ENCODE results near the gene ASIC2. TPM values are rescaled to one million over a fixed set of nuclear protein-coding genes. Genes with fewer than 3 reads are reported as not detected.

Gene ASIC2
- total and polyA plus RNA-seq, 2 donors (not counting 1 experiment from before 2014, with no cell fraction given): not detected

GRCh38 chr17:33049781-33050414 is 243.2 kb downstream of the ASIC2 start:
- Mint-ChIP-seq H3K4me3 (no peak overlapping the region), H3K27me3 (peaks cover 17% of the 10 kb centered on the region), H3K9me3 (ENCODE audit: insufficient read depth) (no peaks in the 10 kb centered on the region), H3K27ac (no peak overlapping the region), H3K4me1 (no peaks in the 10 kb centered on the region)
- CTCF ChIA-PET: no interaction called here
- POLR2A ChIA-PET: no interaction called here
- TF ChIP-seq EZH2 (IDR thresholded peaks at IDR 0.05; ENCODE audit: borderline replicate concordance, insufficient read depth, low read depth, low read length, poor library complexity, severe bottlenecking) (no peak), CTCF (IDR thresholded peaks at IDR 0.05) (peak; percentile 64)
- DNase-seq: peak; percentile 38
- 45% methylated on average over 8 of the region's 11 CpGs for WGBS (ENCODE audit: insufficient coverage)
- intact Hi-C loops (cut with micrococcal nuclease): no loop called here
- Histone ChIP-seq H3K79me2 (ENCODE audit: control insufficient read depth, insufficient read depth, low read length) (no peaks in the 10 kb centered on the region), H3K9me3 (ENCODE audit: control extremely low read depth in 1 of 3, control insufficient read depth in 2 of 3, insufficient read depth in 1 of 3, low read length in 2 of 3) (no peaks in the 10 kb centered on the region), H3K4me2 (replicated peaks; ENCODE audit: low read depth, low read length, poor library complexity, severe bottlenecking) (no peak overlapping the region), H3K9ac (ENCODE audit: low read length) (no peak overlapping the region), H3K27ac (ENCODE audit: low read length in 2 of 2) (no peak overlapping the region), H4K20me1 (ENCODE audit: control insufficient read depth, insufficient read depth, low read length, poor library complexity, severe bottlenecking) (no peaks in the 10 kb centered on the region), H3K4me1 (ENCODE audit: control insufficient read depth in 2 of 2, insufficient read depth in 2 of 2, low read length in 2 of 2) (no peaks in the 10 kb centered on the region), H3K4me3 (ENCODE audit: control extremely low read depth in 1 of 5, extremely low read depth in 1 of 5, insufficient read depth in 1 of 5, low read depth in 2 of 5, low read length in 4 of 5) (no peak overlapping the region), H3K27me3 (replicated peaks in 1 of 4; ENCODE audit: control extremely low read depth in 1 of 4, control insufficient read depth in 3 of 4, insufficient read depth in 4 of 4, low read length in 3 of 4) (no peaks in the 10 kb centered on the region), H2AFZ (ENCODE audit: insufficient read depth, low read depth, low read length, poor library complexity, severe bottlenecking) (no peak overlapping the region), H3K36me3 (replicated peaks in 1 of 2; ENCODE audit: control extremely low read depth in 1 of 2, control insufficient read depth in 1 of 2, extremely low read depth in 1 of 2, insufficient read depth in 2 of 2, low read length in 1 of 2) (no peaks in the 10 kb centered on the region)
- ATAC-seq (ENCODE audit: low read depth): no peak

- Histone ChIP-seq H3K9me3 (ENCODE audit: control extremely low read depth in 1 of 3, control insufficient read depth in 2 of 3, insufficient read depth in 1 of 3, low read length in 2 of 3) (no peaks in the 10 kb centered on the region), H3K9ac (ENCODE audit: low read length) (no peak overlapping the region), H3K36me3 (replicated peaks in 1 of 2; ENCODE audit: control extremely low read depth in 1 of 2, control insufficient read depth in 1 of 2, extremely low read depth in 1 of 2, insufficient read depth in 2 of 2, low read length in 1 of 2) (no peaks in the 10 kb centered on the region), H3K4me2 (replicated peaks; ENCODE audit: low read depth, low read length, poor library complexity, severe bottlenecking) (no peak overlapping the region), H3K27me3 (replicated peaks in 1 of 4; ENCODE audit: control extremely low read depth in 1 of 4, control insufficient read depth in 3 of 4, insufficient read depth in 4 of 4, low read length in 3 of 4) (no peaks in the 10 kb centered on the region), H4K20me1 (ENCODE audit: control insufficient read depth, insufficient read depth, low read length, poor library complexity, severe bottlenecking) (no peaks in the 10 kb centered on the region), H2AFZ (ENCODE audit: insufficient read depth, low read depth, low read length, poor library complexity, severe bottlenecking) (no peak overlapping the region), H3K4me3 (ENCODE audit: control extremely low read depth in 1 of 5, extremely low read depth in 1 of 5, insufficient read depth in 1 of 5, low read depth in 2 of 5, low read length in 4 of 5) (no peak overlapping the region), H3K79me2 (ENCODE audit: control insufficient read depth, insufficient read depth, low read length) (no peaks in the 10 kb centered on the region), H3K4me1 (ENCODE audit: control insufficient read depth in 2 of 2, insufficient read depth in 2 of 2, low read length in 2 of 2) (no peaks in the 10 kb centered on the region), H3K27ac (ENCODE audit: low read length in 2 of 2) (no peak overlapping the region)
- DNase-seq: no peak
- no peaks in the 10 kb centered on the region for H3K9me3 Mint-ChIP-seq (ENCODE audit: insufficient read depth)
- POLR2A ChIA-PET: no interaction called here
- 64% methylated on average over 8 of the region's 10 CpGs for WGBS (ENCODE audit: insufficient coverage)
- intact Hi-C loops (cut with micrococcal nuclease): no loop called here
- H3K4me3 Mint-ChIP-seq: no peak overlapping the region
- no peak overlapping the region for H3K27ac Mint-ChIP-seq
- no peaks in the 10 kb centered on the region for H3K4me1 Mint-ChIP-seq
- CTCF ChIA-PET: no interaction called here
- ATAC-seq (ENCODE audit: low read depth): no peak
- peaks cover 24% of the 10 kb centered on the region for H3K27me3 Mint-ChIP-seq
- TF ChIP-seq CTCF (IDR thresholded peaks at IDR 0.05): no peak
- TF ChIP-seq EZH2 (IDR thresholded peaks at IDR 0.05; ENCODE audit: borderline replicate concordance, insufficient read depth, low read depth, low read length, poor library complexity, severe bottlenecking): no peak
These were observed 246.5 kb downstream of the ASIC2 start for GRCh38 chr17:33046361-33047255.
